HG02885 (cell line): ENCODE measurements around the gene MASP2.
A peak's percentile ranks its signal among the peaks of the same experiment; 100 is the strongest.
"Not testable (repeated sequence)": the region's sequence is repeated elsewhere in the genome, so short reads cannot be mapped to it uniquely, and the experiment has no call there.

Experiments
- ATAC-seq: cut with Tn5 transposase; IDR thresholded peaks from one replicate; pipeline ENCODE4 v1.9.1; 2021; ENCODE audit warnings: mild to moderate bottlenecking; ENCODE audit not compliant: unreplicated experiment, poor library complexity

MASP2 gene

DNA sequence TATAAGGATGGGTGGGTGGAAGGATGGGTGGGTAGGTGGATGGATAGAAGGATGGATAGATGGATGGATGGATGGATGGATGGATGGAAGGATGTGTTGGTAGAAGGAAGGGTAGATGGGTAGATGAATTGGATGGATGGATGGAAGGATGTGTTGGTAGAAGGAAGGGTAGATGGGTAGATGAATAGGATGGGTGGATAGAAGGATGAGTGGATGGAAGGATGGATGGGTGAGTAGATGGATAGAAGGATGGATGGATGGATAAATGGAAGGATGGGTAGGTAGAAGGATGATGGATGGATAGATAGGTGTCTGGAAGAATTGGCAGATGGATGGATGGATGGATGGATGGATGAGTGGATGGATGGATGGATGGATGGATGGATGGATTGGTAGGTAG lies 6.0 kb downstream of the MASP2 start:
- ATAC-seq, result no peak

- ATAC-seq, result not testable (repeated sequence)
Measured at GRCh38 chr1:11040105-11040429, 7.0 kb downstream of the MASP2 start.

DNA sequence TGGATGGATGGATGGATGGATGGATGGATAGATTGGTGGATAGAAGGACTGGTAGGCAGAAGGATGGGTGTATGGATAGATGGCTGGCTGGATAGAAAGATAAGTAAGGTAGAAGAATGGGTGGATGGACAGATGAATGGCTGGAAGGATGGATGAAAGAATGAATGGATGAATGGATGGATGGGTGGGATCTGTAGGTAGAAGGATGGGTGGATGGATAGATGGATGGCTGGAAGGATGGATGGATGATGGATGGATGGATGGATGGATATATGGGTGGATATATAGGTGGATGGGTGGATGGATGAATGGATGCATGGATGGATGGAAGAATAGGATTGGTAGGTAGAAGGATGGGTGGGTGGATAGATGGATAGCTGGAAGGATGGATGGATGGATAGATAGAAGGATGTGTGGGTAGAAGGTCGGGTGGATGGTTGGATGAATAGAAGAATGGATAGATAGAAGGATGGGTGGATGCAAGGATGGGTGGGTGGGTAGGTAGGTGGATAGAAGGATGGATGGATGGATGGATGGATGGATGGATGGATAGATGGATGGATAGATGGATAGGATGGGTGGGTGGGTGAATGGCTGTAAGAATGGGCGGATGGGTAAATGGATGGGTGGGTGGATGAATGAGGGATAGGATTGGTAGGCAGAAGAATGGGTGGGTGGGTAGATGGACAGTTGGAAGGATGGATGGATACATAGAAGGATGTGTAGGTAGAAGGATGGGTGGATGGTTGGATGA lies 7.5 kb downstream of the MASP2 start:
- no peak for ATAC-seq

DNA sequence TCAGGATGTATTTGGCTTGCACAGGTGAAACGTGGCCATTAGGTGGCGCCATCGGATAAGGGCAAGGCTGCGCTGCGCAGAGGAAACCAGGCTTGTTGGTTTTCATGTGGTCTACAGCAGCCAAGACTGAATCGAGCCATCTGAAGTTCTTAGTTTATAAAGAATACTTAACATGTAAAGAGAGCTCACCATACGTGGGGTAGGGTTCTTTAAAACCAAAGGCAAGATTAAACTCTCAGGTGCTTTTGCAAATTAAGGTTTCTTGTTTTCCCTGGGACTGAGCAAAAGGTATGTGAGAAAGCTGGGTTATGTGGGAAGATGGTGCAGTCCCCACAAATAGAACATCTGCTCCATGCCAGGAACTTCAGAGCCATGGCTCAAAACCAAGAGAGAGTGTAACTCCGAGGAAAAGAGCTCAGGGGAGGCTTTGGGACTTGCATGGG lies 9.3 kb downstream of the MASP2 start:
- ATAC-seq, result no peak

DNA sequence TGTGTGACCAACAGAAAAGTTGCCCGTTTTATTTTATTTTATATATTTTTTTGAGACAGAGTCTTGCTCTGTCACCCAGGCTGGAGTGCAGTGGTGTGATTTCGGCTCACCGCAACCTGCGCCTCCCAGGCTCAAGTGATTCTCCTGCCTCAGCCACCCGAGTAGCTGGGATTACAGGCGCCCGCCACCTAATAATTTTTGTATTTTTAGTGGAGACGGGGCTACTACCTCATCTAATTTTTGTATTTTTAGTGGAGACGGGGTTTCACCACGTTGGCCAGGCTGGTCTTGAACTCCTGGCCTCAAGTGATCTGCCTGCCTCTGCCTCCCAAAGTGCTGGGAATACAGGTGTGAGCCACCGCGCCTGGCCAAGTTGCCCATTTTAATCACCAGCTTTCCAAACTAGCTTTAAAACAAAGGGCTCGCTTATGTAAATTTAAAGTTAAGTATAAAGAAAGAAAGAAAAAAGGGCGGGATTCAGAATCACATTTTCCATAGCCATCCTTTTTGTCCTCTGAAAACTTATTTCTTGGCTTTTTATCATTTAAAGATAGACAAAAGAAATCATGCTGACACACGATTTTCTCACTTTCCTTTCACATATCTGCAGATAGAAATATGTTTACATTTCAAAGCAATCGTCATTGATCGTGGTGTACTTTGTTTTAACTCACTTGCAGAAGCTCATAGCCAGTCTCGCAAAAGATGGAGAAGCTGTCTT lies 9.9 kb downstream of the MASP2 start:
- not testable (repeated sequence) for ATAC-seq

GRCh38 chr1:11031624-11032262 lies 15.3 kb downstream of the MASP2 start:
- ATAC-seq, result no peak

DNA sequence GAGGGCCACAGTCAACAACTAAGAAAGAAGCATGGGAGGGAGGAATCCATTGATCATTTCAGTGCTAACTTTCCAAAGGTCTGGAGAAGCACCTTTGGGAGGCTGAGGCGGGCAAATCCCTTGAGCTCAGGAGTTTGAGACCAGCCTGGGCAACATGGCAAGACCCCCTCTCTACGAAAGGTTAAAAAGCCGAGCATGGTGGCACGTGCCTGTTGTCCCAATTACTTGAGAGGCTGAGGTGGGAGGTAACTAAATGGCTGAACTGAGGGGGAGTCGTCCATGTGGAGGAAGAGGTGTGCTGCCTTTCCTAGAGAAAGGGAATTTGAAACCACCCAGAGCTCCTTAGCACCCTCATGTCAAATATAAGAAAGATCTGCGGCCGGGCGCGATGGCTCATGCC lies 16.2 kb downstream of the MASP2 start:
- ATAC-seq, result no peak

DNA sequence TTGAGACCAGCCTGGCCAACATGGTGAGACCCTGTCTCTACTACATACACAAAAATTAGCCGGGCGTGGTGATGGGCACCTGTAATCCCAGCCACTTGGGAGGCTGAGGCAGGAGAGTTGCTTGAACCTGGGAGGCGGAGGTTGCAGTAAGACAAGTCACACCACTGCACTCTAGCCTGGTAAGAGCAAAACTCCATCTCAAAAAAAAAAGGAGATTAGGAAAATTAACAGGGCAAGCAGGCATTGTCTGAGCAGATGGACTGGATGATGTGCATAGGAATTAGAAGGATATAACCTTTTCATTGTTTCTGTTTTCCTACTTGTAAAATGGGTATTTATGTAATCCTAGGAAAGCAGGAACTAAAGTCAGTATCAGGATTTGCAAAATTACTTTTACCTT lies 19.0 kb downstream of the MASP2 start:
- ATAC-seq, result no peak

DNA sequence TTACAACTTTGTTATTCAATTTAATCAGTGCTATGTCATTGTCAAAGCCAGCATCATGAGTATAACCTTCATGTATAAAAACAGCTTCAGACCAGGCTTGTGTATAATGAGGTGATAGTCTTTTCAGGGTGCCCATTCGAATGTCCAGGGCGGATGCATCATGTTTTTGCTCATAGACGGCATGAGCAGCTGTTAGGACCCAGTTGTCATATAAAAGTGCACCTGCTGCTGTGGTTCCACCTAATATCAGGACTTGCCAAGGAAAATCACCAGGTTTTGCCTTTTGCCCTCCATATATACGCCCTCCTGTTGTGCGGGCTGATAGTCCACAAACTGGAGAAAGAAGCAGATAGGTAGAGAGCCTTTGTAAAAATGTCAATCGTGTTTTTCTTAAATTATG lies 19.7 kb downstream of the MASP2 start:
- ATAC-seq, result no peak

GRCh38 chr1:11026903-11027302 lies 20.1 kb downstream of the MASP2 start:
- ATAC-seq, result no peak

- ATAC-seq, result no peak
Measured at GRCh38 chr1:11026052-11026451, 21.0 kb downstream of the MASP2 start.

GRCh38 chr1:11025618-11026017 lies 21.4 kb downstream of the MASP2 start:
- ATAC-seq, result no peak

DNA sequence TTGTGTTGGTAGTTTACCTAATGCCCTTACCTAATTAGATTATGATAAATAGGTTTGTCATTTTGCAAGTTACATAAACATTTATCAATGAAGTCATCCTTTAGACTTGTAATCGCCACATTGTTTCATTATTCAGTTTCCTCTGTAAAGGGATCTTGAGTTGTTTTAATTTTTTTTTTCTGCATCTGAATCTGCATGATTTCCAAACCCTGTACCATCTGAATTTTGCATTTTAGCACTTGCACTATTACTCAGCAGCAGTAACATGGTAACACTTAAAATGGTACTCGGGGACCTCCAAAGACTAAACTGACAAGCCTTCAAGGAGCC lies 22.2 kb downstream of the MASP2 start:
- no peak for ATAC-seq

- ATAC-seq, result no peak
Measured at GRCh38 chr1:11024154-11024873, 22.7 kb downstream of the MASP2 start.

- no peak for ATAC-seq
Measured at GRCh38 chr1:11023201-11023600, 23.8 kb downstream of the MASP2 start.

GRCh38 chr1:11019971-11020370 lies 27.1 kb downstream of the MASP2 start:
- no peak for ATAC-seq

- not testable (repeated sequence) for ATAC-seq
Measured at GRCh38 chr1:11019358-11019757, 27.7 kb downstream of the MASP2 start.

- no peak for ATAC-seq
Measured at GRCh38 chr1:11013160-11013531, 33.9 kb downstream of the MASP2 start.

GRCh38 chr1:11012260-11013159 lies 34.5 kb downstream of the MASP2 start, which contains the start of gene TARDBP:
Gene TARDBP (plus strand): TSS chr1:11012654. CDS start chr1:11013728, 1,074 bp downstream.
- ATAC-seq, result peak; percentile 87

DNA sequence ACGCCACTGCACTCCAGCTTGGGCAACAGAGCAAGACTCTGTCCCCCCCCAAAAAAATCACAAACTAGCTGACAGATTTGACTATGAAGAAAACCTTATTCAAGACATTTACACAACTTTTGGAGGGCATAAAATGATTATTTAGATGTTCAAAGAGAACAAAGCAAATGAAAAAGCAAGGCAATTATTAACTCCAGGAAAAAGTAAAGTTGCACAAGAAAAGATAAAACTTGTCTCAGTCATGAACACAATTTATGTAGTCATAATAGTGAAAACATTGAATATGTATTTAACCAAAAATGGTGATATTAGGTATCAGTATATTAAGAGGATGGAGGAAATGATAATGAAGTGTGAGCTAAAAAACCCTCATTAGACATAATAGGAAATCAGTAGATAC lies 46.5 kb downstream of the MASP2 start:
- ATAC-seq, result no peak
